ENCODE results near the gene TNFRSF6B. TPM values are rescaled to one million over a fixed set of nuclear protein-coding genes. Genes with fewer than 3 reads are reported as not detected.
"Not testable (repeated sequence)": the region's sequence is repeated elsewhere in the genome, so short reads cannot be mapped to it uniquely, and the experiment has no call there.

Gene TNFRSF6B
- total and polyA plus RNA-seq, 4 donors, result 1.6 to 195 (median 32.7) TPM

- Histone ChIP-seq H3K36me3 (ENCODE audit: control insufficient read depth in 4 of 4, insufficient read depth in 4 of 4, low read length in 4 of 4) (peaks cover 0 to 36% (median 10%) of the 10 kb centered on the region in 4 donors), H3K4me1 (ENCODE audit: control insufficient read depth in 5 of 5, insufficient read depth in 5 of 5, low read length in 5 of 5) (peaks cover 0 to 21% (median 10%) of the 10 kb centered on the region in 5 donors), H3K4me3 (peak overlapping the region; percentile 73), H3K9ac (ENCODE audit: insufficient read depth in 1 of 2, low read length in 2 of 2) (peak overlapping the region in 1 of 2 donors; percentile 0), H3K27ac (ENCODE audit: low read depth in 1 of 2, low read length in 1 of 2) (peak overlapping the region in 1 of 2 donors; percentile 86), H3K9me3 (ENCODE audit: control insufficient read depth in 4 of 4, insufficient read depth in 3 of 4, low read length in 3 of 4) (no peaks in the 10 kb centered on the region), H3K27me3 (ENCODE audit: control insufficient read depth in 3 of 3, insufficient read depth in 3 of 3, low read length in 2 of 3) (no peaks in the 10 kb centered on the region)
- DNase-seq, result no peak
- 70 to 85% methylated on average over 13 of the region's 13 CpGs for WGBS, 2 donors
- TF ChIP-seq CTCF (IDR thresholded peaks at IDR 0.05; ENCODE audit: control extremely low read depth, extremely low read depth), result no peak
- no peak for ATAC-seq (ENCODE audit: insufficient read depth, low FRiP score)
Observed at GRCh38 chr20:63659370-63659769, 37.1 kb upstream of the TNFRSF6B start.

- DNase-seq; H3K27ac ChIP-seq (ENCODE audit: low read depth in 1 of 2, low read length in 1 of 2); H3K9ac ChIP-seq (ENCODE audit: insufficient read depth in 1 of 2, low read length in 2 of 2); H3K27me3 ChIP-seq (ENCODE audit: control insufficient read depth in 3 of 3, insufficient read depth in 3 of 3, low read length in 2 of 3); ATAC-seq (ENCODE audit: insufficient read depth, low FRiP score); H3K4me3 ChIP-seq; H3K9me3 ChIP-seq (ENCODE audit: control insufficient read depth in 4 of 4, insufficient read depth in 3 of 4, low read length in 3 of 4): not testable (repeated sequence)
- Histone ChIP-seq H3K36me3 (ENCODE audit: control insufficient read depth in 4 of 4, insufficient read depth in 4 of 4, low read length in 4 of 4) (peaks cover 0 to 41% (median 10%) of the 10 kb centered on the region in 4 donors), H3K4me1 (ENCODE audit: control insufficient read depth in 5 of 5, insufficient read depth in 5 of 5, low read length in 5 of 5) (peaks cover 0 to 19% (median 10%) of the 10 kb centered on the region in 5 donors)
- WGBS, 2 donors, result 85 to 97% methylated on average over 10 of the region's 10 CpGs
Observed at GRCh38 chr20:63660174-63660573, 36.3 kb upstream of the TNFRSF6B start.

- Histone ChIP-seq H3K4me1 (ENCODE audit: control insufficient read depth in 5 of 5, insufficient read depth in 5 of 5, low read length in 5 of 5) (peaks cover 0 to 19% (median 10%) of the 10 kb centered on the region in 5 donors), H3K27ac (ENCODE audit: low read depth in 1 of 2, low read length in 1 of 2) (no peak overlapping the region), H3K4me3 (no peak overlapping the region), H3K27me3 (ENCODE audit: control insufficient read depth in 3 of 3, insufficient read depth in 3 of 3, low read length in 2 of 3) (no peaks in the 10 kb centered on the region), H3K36me3 (ENCODE audit: control insufficient read depth in 4 of 4, insufficient read depth in 4 of 4, low read length in 4 of 4) (peaks cover 0 to 43% (median 11%) of the 10 kb centered on the region in 4 donors), H3K9ac (ENCODE audit: insufficient read depth in 1 of 2, low read length in 2 of 2) (no peak overlapping the region), H3K9me3 (ENCODE audit: control insufficient read depth in 4 of 4, insufficient read depth in 3 of 4, low read length in 3 of 4) (no peaks in the 10 kb centered on the region)
- no peak for TF ChIP-seq CTCF (IDR thresholded peaks at IDR 0.05; ENCODE audit: control extremely low read depth, extremely low read depth)
- 86 to 87% methylated on average over 8 of the region's 8 CpGs for WGBS, 2 donors
- DNase-seq (no peak), ATAC-seq (ENCODE audit: insufficient read depth, low FRiP score) (no peak)
Observed at GRCh38 chr20:63660622-63661021, 35.8 kb upstream of the TNFRSF6B start.

- Histone ChIP-seq H3K36me3 (ENCODE audit: control insufficient read depth in 4 of 4, insufficient read depth in 4 of 4, low read length in 4 of 4) (peaks cover 0 to 46% (median 13%) of the 10 kb centered on the region in 4 donors), H3K27ac (ENCODE audit: low read depth in 1 of 2, low read length in 1 of 2) (no peak overlapping the region), H3K4me3 (no peak overlapping the region), H3K4me1 (ENCODE audit: control insufficient read depth in 5 of 5, insufficient read depth in 5 of 5, low read length in 5 of 5) (peaks cover 0 to 19% (median 10%) of the 10 kb centered on the region in 5 donors), H3K9me3 (ENCODE audit: control insufficient read depth in 4 of 4, insufficient read depth in 3 of 4, low read length in 3 of 4) (no peaks in the 10 kb centered on the region), H3K9ac (ENCODE audit: insufficient read depth in 1 of 2, low read length in 2 of 2) (no peak overlapping the region), H3K27me3 (ENCODE audit: control insufficient read depth in 3 of 3, insufficient read depth in 3 of 3, low read length in 2 of 3) (no peaks in the 10 kb centered on the region)
- ATAC-seq (ENCODE audit: insufficient read depth, low FRiP score) (no peak), DNase-seq (no peak)
- no peak for TF ChIP-seq CTCF (IDR thresholded peaks at IDR 0.05; ENCODE audit: control extremely low read depth, extremely low read depth)
- WGBS, 2 donors, result 97 to 98% methylated on average over 22 of the region's 22 CpGs
Observed at GRCh38 chr20:63661108-63661507, 35.3 kb upstream of the TNFRSF6B start.
